ENCODE results near the gene ST8SIA6.

Gene ST8SIA6

GRCh38 chr10:17488848-17489247 is 34.5 kb upstream of the ST8SIA6 start:
- no peaks in the 10 kb centered on the region for H3K27me3 Mint-ChIP-seq (ENCODE audit: low read depth, poor library complexity)
- no peaks in the 10 kb centered on the region for H3K4me1 Mint-ChIP-seq
- no peaks in the 10 kb centered on the region for H3K36me3 Mint-ChIP-seq (ENCODE audit: low read depth)
- no peak overlapping the region for H3K4me3 Mint-ChIP-seq
- H3K9me3 Mint-ChIP-seq, result peaks cover 10% of the 10 kb centered on the region
- H3K27ac Mint-ChIP-seq, result no peak overlapping the region
- no peak for DNase-seq
- no peak for TF ChIP-seq CTCF (IDR thresholded peaks at IDR 0.05)

- peaks cover 11% of the 10 kb centered on the region for H3K4me1 Mint-ChIP-seq
- no peak overlapping the region for H3K4me3 Mint-ChIP-seq
- H3K27ac Mint-ChIP-seq, result no peak overlapping the region
- H3K36me3 Mint-ChIP-seq (ENCODE audit: low read depth), result no peaks in the 10 kb centered on the region
- no peak for TF ChIP-seq CTCF (IDR thresholded peaks at IDR 0.05)
- DNase-seq, result no peak
- no peaks in the 10 kb centered on the region for H3K27me3 Mint-ChIP-seq (ENCODE audit: low read depth, poor library complexity)
- peaks cover 34% of the 10 kb centered on the region for H3K9me3 Mint-ChIP-seq
Observed at GRCh38 chr10:17483079-17483478, 28.7 kb upstream of the ST8SIA6 start.

GRCh38 chr10:17479822-17480221 is 25.4 kb upstream of the ST8SIA6 start:
- Mint-ChIP-seq H3K27ac (peak overlapping the region; percentile 27), H3K4me3 (no peak overlapping the region), H3K27me3 (ENCODE audit: low read depth, poor library complexity) (no peaks in the 10 kb centered on the region), H3K36me3 (ENCODE audit: low read depth) (no peaks in the 10 kb centered on the region), H3K9me3 (peaks cover 25% of the 10 kb centered on the region), H3K4me1 (peaks cover 14% of the 10 kb centered on the region)
- no peak for TF ChIP-seq CTCF (IDR thresholded peaks at IDR 0.05)
- no peak for DNase-seq

- H3K27me3 Mint-ChIP-seq (ENCODE audit: low read depth, poor library complexity), result no peaks in the 10 kb centered on the region
Observed at GRCh38 chr10:17479015-17479615, 24.7 kb upstream of the ST8SIA6 start.

GRCh38 chr10:17476073-17476472 is 21.7 kb upstream of the ST8SIA6 start:
- H3K4me1 Mint-ChIP-seq, result peaks cover 28% of the 10 kb centered on the region
- no peak for DNase-seq
- TF ChIP-seq CTCF (IDR thresholded peaks at IDR 0.05), result no peak
- no peaks in the 10 kb centered on the region for H3K27me3 Mint-ChIP-seq (ENCODE audit: low read depth, poor library complexity)
- no peak overlapping the region for H3K27ac Mint-ChIP-seq
- H3K4me3 Mint-ChIP-seq, result no peak overlapping the region
- no peaks in the 10 kb centered on the region for H3K36me3 Mint-ChIP-seq (ENCODE audit: low read depth)
- H3K9me3 Mint-ChIP-seq, result peaks cover 14% of the 10 kb centered on the region

More at GRCh38 chr10:17479015-17479615, 24.7 kb upstream of the ST8SIA6 start:
- peaks cover 25% of the 10 kb centered on the region for H3K9me3 Mint-ChIP-seq
- H3K27ac Mint-ChIP-seq, result no peak overlapping the region
- no peak for TF ChIP-seq CTCF (IDR thresholded peaks at IDR 0.05)
- peaks cover 21% of the 10 kb centered on the region for H3K4me1 Mint-ChIP-seq
- H3K4me3 Mint-ChIP-seq, result no peak overlapping the region
- no peaks in the 10 kb centered on the region for H3K36me3 Mint-ChIP-seq (ENCODE audit: low read depth)
- DNase-seq, result no peak

- no peak for DNase-seq
- peaks cover 12% of the 10 kb centered on the region for H3K9me3 Mint-ChIP-seq
- H3K27me3 Mint-ChIP-seq (ENCODE audit: low read depth, poor library complexity), result no peaks in the 10 kb centered on the region
- TF ChIP-seq CTCF (IDR thresholded peaks at IDR 0.05), result no peak
- H3K4me3 Mint-ChIP-seq, result no peak overlapping the region
- peaks cover 28% of the 10 kb centered on the region for H3K4me1 Mint-ChIP-seq
- no peaks in the 10 kb centered on the region for H3K36me3 Mint-ChIP-seq (ENCODE audit: low read depth)
- H3K27ac Mint-ChIP-seq, result no peak overlapping the region
Observed at GRCh38 chr10:17475661-17476060, 21.3 kb upstream of the ST8SIA6 start.

All from nephron progenitor cell (in vitro differentiated cells).